CD4-positive, alpha-beta T cell treated with Interleukin-4 for 1 hour (primary cell): ENCODE data around the gene GALNT16.
"Not testable (repeated sequence)": the region's sequence is repeated elsewhere in the genome, so short reads cannot be mapped to it uniquely, and the experiment has no call there.

Experiments
- DNase-seq, 2 donors: peaks; one replicate each; pipeline ENCODE4 v3.0.0-alpha.2; 2020 to 2022

Gene GALNT16

GRCh38 chr14:69260190-69260860 lies 367 bp downstream of the GALNT16 start:
- no peak for DNase-seq

- peak in 1 of 2 donors; percentile 20 for DNase-seq
These were observed 1.1 kb downstream of the GALNT16 start for GRCh38 chr14:69260861-69261564.

- DNase-seq = no peak
These were observed 1.9 kb downstream of the GALNT16 start for GRCh38 chr14:69261761-69262331.

DNA sequence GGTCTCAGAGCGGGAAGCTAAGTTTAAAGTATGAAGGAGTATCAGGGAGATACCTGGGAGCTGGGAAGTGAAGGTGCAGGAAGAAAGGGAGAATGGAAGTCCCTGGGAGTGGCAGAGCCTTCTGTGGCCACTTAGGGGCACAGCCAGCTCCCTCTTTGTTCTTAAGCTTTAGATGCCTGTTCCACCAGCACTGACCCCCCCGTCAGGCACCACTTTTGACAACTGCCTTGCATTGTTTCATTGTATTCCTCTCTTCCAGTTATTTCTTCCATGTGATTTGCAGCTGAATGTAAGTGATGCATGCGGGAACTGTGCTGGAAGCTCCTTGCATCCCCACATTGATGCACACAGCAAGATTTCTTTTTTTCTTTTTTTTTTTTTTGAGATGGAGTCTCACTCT lies 2.6 kb downstream of the GALNT16 start:
- DNase-seq = no peak

DNA sequence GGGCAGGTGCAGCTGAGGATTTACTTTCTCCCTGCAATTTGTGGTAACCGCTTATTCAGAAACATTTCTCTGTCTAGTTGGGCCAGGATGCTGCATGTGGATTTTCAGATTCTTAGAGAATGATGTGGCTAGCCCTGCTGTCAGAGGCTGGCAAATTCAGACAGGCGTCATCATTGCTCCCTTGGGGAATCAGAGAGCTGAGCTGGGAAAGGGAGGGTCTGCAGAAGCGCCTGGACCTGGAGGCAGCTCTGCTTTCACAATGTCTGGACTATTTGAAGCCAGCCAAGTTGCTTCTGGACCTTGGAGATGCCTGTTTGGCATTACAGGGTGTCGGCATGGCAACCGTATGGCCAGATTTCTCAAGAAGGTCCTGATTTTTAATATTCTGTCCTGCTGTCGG lies 3.4 kb downstream of the GALNT16 start:
- no peak for DNase-seq

GRCh38 chr14:69263771-69264170 lies 3.8 kb downstream of the GALNT16 start:
- no peak for DNase-seq

GRCh38 chr14:69266572-69267345 lies 6.8 kb downstream of the GALNT16 start:
- DNase-seq = no peak

- no peak for DNase-seq
These were observed 7.5 kb downstream of the GALNT16 start for GRCh38 chr14:69267492-69267891.

DNA sequence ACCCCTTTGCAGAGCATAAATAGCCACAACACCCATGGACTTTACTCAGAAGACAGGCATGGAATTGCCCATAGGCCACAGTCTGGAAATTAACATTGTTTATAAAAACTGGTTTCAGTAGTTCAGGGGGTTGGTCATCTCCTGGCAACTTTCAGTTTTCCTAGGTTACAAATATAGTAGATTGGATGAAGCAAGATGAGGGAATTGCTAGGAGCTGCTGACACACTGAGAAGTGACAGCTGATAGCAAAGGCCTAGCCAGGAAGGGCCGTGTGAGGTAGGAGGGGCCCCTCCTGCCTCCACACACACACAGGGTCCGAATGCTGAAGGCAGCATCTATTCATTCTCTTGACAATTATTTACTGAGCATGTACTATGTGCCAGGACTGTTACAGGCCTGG lies 8.3 kb downstream of the GALNT16 start:
- DNase-seq = no peak

- no peak for DNase-seq
These were observed 8.8 kb downstream of the GALNT16 start for GRCh38 chr14:69268763-69269162.

- DNase-seq = no peak
These were observed 9.4 kb downstream of the GALNT16 start for GRCh38 chr14:69269381-69269780.

DNA sequence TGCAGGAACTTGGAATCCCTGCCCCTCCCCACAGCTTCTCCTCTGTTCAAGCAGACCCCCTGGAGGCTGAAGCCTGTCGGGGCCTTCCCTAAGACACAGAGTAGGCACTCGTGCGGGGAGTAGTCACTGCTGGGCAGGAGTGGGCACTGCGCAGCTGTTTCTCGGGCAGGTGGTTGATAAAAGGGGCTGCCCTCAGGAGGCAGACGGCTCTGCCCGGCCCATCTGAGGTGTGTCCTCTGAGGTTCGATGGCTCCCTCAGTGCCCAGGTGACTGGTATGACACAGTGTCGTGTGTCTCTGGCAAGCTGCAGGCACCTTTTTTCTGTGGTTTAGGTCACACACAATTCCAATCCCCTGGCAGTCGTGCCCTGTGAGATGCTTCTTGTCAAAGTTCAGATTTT lies 10.1 kb downstream of the GALNT16 start:
- no peak for DNase-seq

DNA sequence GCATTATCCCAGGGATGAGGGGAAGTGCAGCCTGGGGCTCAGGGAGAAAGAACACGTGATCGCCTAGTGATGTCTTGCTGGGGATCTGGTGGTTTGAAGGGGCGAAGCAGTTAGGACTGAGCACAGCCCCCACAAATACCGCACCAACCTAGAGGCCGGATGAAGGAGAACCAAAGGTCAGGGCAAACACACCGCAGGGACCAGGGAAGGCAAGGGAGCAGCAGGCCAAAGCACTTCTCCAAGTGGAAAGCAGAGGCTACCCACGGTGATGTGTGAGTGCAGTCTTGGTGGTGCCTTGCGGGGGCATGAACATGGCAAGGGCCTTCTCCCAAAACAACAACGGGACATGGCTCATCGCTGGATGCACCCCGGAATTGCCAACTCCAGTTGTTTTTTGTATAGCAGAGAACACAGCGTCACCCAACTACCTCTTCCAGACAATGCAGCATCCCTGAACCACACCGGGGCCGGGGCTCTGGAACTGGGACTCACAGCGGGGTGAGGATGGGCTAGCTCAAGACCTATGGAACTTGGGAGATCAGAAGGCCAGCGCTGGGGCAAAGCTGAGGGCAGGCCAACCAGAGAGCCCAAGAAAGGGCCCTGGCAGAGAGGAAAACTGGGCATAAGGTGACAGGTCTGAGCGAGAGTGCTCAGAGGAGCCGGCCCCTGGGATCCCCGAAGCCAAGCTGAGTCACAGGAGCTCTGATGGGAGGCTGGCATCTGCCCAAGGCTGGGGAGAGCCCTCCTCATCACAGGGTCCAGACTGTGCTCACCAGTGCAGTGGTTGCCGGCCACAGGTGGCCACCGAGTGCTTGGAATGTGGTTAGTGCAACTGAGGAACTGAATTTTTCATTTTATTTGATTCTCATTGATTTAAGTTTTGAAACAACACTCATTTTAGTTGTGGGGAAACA lies 11.1 kb downstream of the GALNT16 start:
- no peak for DNase-seq

DNA sequence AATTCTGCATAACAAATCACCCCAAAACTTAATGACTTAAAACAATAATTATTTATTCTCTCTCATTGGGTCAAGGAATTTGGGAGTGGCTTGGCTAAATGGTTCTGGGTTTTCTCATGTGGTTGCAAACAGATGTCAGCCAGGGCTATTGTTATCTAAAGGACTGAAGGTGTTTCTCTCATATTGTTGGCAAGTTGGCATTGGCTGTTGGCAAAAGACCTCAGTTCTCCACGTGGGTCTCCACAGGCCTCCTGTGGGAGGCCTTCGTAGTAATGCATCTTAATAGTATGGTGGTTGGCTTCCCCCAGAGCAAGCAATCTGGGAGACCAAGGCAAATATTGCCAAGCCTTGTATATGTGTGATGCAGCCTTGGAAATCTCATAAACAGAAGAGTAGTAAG lies 14.4 kb downstream of the GALNT16 start:
- no peak for DNase-seq

- no peak for DNase-seq
These were observed 15.4 kb downstream of the GALNT16 start for GRCh38 chr14:69275331-69275730.

DNA sequence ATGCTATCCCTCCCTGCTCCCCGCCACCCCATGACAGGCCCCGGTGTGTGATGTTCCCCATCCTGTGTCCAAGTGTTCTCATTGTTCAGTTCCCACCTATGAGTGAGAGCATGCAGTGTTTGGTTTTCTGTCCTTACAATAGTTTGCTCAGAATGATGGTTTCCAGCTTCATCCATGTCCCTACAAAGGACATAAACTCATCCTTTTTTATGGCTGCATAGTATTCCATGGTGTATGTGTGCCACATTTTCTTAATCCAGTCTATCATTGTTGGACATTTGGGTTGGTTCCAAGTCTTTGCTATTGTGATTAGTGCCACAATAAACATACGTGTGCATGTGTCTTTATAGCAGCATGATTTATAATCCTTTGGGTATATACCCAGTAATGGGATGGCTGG lies 17.4 kb downstream of the GALNT16 start:
- not testable (repeated sequence) for DNase-seq

- no peak for DNase-seq
These were observed 20.9 kb downstream of the GALNT16 start for GRCh38 chr14:69280746-69281291.

DNA sequence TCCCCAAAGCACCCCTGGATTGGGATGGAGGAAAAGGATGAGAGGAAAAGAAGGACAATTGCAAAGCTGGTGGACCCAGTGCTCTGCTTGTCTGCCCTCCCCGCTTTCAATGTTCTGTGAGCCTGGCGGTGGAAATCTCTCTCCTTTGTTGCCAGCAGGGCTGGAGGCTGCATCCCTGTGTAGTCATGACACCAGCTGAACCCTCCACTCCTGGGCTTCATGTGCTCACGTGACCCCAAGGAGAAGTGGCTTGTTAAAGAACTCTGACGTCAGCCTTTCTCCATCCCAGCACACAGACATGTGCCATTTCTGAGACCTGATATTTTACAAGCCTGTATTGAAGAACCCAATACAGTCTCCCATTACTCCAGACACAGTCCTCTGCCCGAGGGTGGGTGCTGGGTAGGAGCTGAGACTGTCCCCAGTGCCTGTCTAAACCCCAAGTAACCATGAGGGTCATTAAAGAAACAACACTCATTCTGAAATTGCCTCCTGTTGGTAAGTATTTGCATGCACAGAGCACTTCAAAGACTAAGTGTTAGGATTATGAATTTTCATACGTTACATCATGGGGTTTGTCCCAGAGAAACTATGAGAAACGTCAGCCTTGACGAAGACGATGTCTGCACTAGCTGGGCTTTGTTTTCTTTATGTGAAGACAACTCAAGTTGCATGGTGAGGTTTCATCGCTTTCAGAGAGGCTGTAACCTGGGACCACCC lies 21.7 kb downstream of the GALNT16 start:
- no peak for DNase-seq

GRCh38 chr14:69282448-69282847 lies 22.5 kb downstream of the GALNT16 start:
- DNase-seq = no peak

DNA sequence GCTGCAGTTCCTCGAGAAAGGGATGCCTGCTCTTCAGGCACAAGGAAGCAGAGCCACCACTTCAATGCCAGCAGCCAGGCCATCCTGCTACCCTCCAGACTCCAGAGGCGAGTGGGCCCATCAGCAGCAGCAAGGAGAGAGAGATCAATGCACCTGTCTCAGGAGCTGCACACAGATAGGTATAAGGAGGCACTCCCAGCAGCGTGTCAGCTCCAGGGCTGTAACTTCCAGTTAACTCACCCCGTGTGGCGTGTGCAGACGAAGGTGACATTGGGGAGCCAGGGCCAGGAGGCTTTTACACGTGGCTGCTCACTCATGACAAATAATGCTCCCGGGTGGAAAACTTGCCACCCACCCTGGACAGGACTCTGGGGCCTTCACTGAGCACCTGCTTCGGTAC lies 24.2 kb downstream of the GALNT16 start:
- DNase-seq = no peak

DNA sequence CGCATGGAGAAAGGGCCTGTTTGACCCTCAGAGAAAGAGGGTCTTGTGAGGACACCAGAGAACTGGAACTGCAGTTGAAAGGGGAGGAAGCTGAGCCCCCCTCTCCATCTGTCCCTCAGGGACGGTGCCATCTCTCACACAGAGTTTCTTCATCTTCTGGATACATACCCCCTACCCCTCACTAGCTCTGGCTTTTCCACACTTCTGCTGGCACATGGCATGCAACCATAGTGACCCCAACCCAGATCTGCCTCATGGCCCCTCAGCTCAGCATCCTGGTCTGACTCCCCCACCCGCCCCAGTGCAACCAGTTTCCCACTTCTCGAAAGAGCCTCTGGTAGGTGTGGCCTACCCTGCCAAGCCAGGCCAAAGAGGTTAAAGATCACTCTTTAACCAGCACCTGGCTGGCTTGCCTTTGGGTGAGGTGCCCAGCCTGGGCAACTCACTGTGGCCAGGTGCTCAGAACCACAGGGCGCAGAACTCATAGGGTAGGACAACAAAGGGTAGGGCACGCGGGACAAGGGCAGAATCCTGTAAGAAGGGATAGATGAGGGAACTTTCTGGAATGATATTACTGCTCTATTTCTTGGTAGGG lies 25.8 kb downstream of the GALNT16 start:
- no peak for DNase-seq
